Ecto neural progenitor cell (in vitro differentiated cells): ENCODE results near the gene N4BP3.
A peak's percentile ranks its signal among the peaks of the same experiment; 100 is the strongest.

Experiments
- DNase-seq: peaks from one replicate; pipeline ENCODE4 v3.0.0-alpha.2; 2018; ENCODE audit warnings: low spot score

Gene N4BP3

DNA sequence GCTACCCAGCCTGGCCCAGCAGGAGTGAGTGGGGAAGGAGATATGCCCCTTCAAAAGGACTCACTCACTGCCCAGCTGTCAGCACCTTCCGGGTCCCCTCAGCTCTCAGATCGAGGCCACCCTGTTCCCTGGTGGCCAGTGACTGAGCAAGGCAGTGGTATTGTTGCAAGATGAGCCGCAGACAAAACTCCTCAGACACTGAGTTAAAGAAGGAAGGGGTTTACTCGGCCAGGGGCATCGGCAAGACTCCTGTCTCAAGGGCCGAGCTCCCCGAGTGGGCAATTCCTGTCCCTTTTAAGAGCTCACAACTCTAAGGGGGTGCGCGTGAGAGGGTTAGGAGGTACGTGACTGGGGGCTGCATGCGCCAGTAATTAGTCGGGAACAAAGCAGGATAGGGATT lies 9.7 kb upstream of the N4BP3 start:
- no peak for DNase-seq

DNA sequence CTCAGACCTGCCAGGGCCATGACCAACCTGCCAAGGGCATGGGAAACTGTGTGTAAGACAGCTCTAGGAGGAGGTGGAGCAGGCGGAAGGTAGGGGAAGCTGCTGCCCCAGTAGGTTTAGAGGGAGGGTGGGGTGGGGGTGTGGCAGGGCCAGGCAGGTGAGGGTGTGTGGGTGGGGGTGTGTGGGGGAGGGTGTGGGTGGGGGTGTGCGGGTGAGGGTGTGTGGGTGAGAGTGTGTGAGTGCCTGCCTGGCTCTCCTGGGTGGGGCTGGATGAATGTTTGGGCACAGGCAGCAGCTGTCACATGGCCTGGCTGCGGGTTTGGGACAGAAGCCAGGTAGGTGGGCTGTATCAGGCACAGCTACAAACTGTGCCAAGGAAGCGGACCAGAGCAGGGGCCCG lies 8.8 kb upstream of the N4BP3 start:
- DNase-seq, result no peak

GRCh38 chr5:178106086-178106485 lies 7.2 kb upstream of the N4BP3 start:
- no peak for DNase-seq

DNA sequence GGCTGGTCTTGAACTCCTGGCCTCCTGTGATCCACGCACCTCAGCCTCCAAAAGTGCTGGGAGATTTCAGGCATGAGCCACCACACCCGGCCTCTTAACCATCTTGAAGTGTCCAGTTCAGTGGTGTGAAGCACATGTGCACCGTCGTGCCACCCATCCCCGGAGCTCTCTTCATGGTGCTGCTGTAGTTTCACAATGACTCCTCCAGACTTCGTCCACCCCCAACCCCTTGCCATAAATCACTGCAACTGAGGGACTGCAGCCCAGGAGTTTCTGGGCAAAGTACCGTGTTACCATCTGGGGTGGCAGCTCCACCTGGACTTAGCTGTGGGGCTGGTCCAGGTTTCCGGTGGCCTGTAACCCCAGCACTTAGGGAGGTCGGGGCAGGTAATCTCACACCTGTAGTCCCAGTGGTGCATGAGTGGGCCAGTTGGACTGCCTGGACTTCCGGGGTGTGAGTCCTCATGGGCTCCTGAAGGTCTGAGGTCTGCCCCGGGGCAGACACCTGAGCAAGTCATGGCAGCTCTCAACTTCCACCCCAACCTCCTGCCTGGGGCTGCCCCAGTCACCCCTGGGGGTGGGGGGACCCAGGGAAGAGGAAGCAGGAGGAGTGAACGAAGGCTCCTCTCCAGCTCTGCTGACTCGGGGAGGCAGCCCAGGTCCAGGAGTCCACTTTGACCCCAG lies 6.6 kb upstream of the N4BP3 start:
- no peak for DNase-seq

GRCh38 chr5:178107756-178108310 lies 5.5 kb upstream of the N4BP3 start:
- no peak for DNase-seq

- no peak for DNase-seq
Observed at GRCh38 chr5:178108446-178108845, 4.9 kb upstream of the N4BP3 start.

- no peak for DNase-seq
Observed at GRCh38 chr5:178108966-178109365, 4.4 kb upstream of the N4BP3 start.

DNA sequence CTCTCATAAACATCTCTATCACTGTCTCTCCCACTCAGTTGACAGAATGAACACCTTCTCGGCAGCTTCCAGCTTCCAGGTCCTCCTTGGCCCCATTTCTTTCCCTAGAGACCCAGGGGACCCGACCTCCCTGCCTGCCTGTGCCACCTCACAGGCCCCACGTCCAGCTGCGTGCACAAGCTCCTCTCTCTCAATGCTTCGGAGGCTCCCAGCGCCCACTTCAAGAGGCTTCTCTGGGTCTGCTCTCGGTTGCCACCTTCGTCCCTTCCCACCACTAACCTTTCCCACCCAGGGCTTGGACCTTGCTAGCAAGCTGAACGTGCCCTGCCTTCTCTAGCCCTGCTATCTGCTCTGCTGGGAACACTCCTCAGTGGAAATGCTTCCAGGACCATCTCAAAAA lies 2.8 kb upstream of the N4BP3 start:
- no peak for DNase-seq

GRCh38 chr5:178111925-178112324 lies 1.4 kb upstream of the N4BP3 start:
- DNase-seq, result no peak

GRCh38 chr5:178112545-178112944 lies 787 bp upstream of the N4BP3 start:
- DNase-seq, result no peak

DNA sequence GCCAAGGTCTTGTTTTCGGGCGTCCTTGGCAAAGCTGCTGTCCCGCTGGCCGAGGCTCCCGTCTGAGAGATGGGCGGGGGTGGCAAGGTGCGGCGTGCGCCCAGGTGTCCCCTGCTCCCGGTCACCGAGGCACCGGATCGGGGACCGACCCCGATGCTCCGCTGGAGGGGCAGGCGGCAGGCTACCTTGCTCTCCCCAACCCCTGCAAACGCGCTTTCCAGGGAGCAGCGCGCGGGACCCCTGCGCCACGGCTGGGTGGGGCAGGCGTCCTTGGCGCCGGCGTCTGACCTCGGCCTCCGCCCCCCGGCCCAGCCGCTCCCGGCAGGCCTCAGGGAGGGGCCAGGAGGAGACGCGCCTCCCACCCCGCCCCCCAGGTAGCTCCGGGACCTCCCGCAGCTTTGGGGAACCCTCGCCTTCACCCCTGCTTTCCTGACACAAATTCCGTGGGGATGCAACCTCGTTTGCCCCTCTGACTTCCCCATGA lies 551 bp downstream of the N4BP3 start:
- no peak for DNase-seq

DNA sequence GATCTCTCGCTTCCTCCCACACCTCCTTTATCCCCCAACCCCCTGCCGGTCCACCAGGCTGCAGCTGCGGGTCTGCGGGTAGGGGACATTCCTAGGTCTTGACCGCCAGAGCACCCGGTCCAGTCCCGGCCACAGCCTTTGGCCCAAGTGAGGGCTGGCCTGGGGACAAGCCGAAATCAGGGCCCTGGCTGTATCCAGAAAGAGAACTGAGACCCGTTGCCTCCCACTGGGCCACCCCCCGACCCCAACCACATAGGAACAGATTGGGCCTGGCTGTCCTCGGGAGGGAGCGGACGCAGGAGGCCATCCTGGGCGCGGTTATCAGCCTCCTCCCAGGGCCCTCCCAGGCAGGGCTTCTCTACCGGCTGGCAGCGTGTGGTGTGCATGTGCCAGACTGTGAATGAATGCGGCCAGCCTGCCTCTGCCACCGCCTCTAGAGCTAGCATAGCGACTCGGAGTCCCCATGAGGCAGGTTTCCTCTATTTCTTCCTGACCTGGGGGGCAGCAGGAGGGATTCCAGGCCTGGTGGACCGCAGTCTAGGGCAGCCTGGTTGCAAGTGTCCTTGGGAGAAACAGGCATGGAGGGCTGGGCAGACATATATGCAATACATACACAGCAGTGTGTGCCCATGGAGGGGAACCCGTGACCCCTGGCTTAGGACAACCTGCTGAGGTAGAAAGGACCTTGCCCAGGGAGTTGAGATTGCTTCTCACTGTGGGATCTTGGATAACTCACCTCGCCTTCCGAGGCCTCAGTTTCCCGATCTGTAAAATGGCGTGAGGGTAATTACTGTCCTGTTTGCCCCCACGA lies 1.2 kb downstream of the N4BP3 start:
- peak; percentile 71 for DNase-seq

GRCh38 chr5:178115136-178115813 lies 1.9 kb downstream of the N4BP3 start:
- peak; percentile 89 for DNase-seq

DNA sequence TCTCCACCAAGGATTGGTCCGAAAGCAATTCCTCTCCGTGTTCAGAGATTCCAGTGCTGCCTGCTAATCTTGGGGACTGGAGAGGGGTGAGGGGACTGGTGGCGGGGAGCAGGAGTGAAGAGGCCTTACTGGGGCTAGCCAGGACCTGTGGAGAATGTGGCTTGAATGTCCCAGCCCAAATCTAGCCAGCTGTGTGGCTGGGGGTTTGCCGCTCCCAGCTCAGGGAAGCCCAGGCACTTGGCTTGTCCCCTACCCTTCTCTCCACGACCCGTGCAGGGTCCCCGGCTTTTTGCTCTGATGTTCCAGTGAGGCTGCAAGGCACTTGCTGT lies 2.4 kb downstream of the N4BP3 start:
- DNase-seq, result no peak

DNA sequence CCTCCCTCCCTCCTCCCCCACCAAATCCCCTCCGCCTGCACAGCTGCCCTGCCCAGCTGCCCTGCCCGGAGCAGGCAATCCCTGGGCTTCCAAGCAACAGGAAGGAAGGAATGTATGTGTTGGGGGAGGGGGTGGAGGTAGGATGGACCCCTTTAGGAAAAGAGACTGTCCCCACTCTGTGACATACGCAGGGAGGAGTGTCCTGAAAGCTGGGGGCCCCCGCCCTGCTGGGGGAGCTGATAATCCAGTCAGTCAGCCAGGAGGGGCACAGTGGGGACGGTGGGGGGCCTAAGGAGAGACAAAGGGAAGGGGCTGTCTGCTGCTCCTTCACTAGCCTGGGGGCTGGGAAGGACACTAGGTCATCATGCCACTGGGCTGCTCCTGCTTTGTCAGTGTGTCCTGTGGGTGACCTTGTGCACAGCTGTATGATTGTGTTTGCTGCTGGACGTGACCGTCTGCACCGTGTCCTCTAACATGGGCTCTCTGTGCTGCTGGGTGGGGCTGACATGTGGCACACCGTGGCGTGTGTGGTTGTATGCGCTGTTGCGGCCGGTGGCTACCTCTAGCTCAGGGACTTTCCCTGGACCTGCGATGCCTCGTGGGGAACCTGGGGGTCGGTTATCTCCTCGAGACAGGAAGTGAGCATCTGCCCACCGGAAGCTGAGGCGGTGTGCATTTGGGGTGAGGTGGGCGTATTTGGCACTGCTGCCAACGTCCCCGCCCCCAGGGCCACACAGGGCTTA lies 3.0 kb downstream of the N4BP3 start:
- peak; percentile 87 for DNase-seq

- DNase-seq, result no peak
Observed at GRCh38 chr5:178117923-178118701, 4.8 kb downstream of the N4BP3 start.

- DNase-seq, result no peak
Observed at GRCh38 chr5:178119915-178120606, 6.7 kb downstream of the N4BP3 start.

DNA sequence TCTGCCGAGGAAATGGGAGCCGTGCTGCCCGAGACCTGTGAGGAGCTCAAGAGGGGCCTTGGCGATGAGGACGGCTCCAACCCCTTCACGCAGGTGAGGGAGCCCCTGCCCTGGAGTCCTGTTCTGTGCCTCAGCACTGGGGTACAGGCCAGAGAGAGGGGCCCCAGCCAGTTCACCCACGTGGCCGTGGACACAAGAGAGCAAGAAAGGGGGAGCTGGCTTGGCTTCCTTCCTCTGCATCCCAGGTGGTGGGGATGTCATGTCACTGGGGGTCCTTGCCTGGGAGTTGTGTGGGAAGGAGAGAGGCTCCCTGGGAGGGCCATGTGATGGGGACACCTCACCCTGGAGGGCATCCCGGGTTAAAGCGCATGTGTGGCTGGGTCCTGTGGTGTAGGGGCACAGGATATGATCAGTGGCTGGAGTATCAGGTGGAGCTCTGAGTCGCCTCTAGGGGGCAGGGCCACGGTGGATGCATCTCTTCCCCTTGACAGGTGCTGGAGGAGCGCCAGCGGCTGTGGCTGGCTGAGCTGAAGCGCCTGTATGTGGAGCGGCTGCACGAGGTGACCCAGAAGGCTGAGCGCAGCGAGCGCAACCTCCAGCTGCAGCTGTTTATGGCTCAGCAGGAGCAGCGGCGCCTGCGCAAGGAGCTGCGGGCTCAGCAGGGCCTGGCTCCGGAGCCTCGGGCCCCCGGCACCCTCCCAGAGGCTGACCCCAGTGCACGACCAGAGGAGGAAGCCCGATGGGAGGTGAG lies 7.5 kb downstream of the N4BP3 start:
- peak; percentile 73 for DNase-seq

GRCh38 chr5:178121391-178122276 lies 8.3 kb downstream of the N4BP3 start:
- no peak for DNase-seq
